A549 (cell line): ENCODE results near the gene TLK1. TPM values are rescaled to one million over a fixed set of nuclear protein-coding genes. Genes with fewer than 3 reads are reported as not detected.

ENCODE experiments used
- ATAC-seq, 2 experiments: fragments of 200-7000 bp in 1 of 2; fragments of >200 bp in 1 of 2; cut with Nextera tagmentation in 1 of 2; cut with Tn5 transposase in 1 of 2; 3 replicates each; pipeline versions ENCODE4 v1.8.0 to v1.9.1; 2018 to 2020; ENCODE audit warnings: mild to moderate bottlenecking in 1 of 2, moderate library complexity in 1 of 2
- CTCF ChIA-PET: fragments of 300-600 bp; sonication (Branson Sonifier 250); formaldehyde crosslinking; extraction: SDS; loops from one replicate; lab custom pipeline; 2021; ENCODE audit warnings: antibody characterized with exemption, inconsistent platforms; lab: Yijun Ruan, JAX
- POLR2A ChIA-PET: fragments of 350-600 bp; formaldehyde crosslinking; extraction: SDS; loops from one replicate; lab custom pipeline; 2021; ENCODE audit warnings: antibody characterized with exemption, inconsistent platforms; lab: Yijun Ruan, JAX
- DNase-seq, 2 experiments: peaks; one replicate each; pipeline versions ENCODE4 v3.0.0 to v3.0.0-alpha.2; 2011 to 2016; ENCODE audit warnings: low read depth in 1 of 2, low spot score in 1 of 2
- FAIRE-seq: peaks from 2 replicates; lab custom pipeline; 2011; peaks lifted over from hg19 to GRCh38; lab: Jason Lieb, UNC
- H3K27ac ChIP-seq, 2 experiments: fragments of >200 bp; sonication (Bioruptor Twin); formaldehyde crosslinking; 3 replicates each; pipeline ENCODE4 v1.5.1; 2016 to 2017
- H3K4me1 ChIP-seq: fragments of >200 bp; sonication (Bioruptor Twin); formaldehyde crosslinking; 3 replicates; pipeline ENCODE4 v1.6.1; 2016
- H3K4me2 ChIP-seq: fragments of >200 bp; sonication (Bioruptor Twin); formaldehyde crosslinking; 3 replicates; pipeline ENCODE4 v1.6.1; 2016
- H3K4me3 ChIP-seq: fragments of >200 bp; sonication (Bioruptor Twin); formaldehyde crosslinking; 3 replicates; pipeline ENCODE4 v1.5.1; 2016
- H3K9me3 ChIP-seq: fragments of >200 bp; sonication (Bioruptor Twin); formaldehyde crosslinking; 3 replicates; pipeline ENCODE4 v1.6.1; 2016
- BHLHE40 ChIP-seq: IDR thresholded peaks from 2 replicates; pipeline ENCODE4 v1.6.1; 2012; ENCODE audit warnings: low read depth, low read length, inconsistent platforms
- CHD4 ChIP-seq: fragments of 200-600 bp; sonication (generic); IDR thresholded peaks from 2 replicates; pipeline ENCODE4 v1.6.1; 2016; ENCODE audit warnings: antibody characterized with exemption, mild to moderate bottlenecking, borderline replicate concordance
- ESRRA ChIP-seq: fragments of 150-350 bp; IDR thresholded peaks from 2 replicates; pipeline ENCODE4 v1.6.1; 2014; ENCODE audit warnings: mild to moderate bottlenecking, low read length, borderline replicate concordance
- FOSB ChIP-seq: fragments of 250-450 bp; sonication (Bioruptor Pico); IDR thresholded peaks from 2 replicates; pipeline ENCODE4 v1.5.0; 2020; ENCODE audit warnings: mild to moderate bottlenecking, moderate library complexity
- GATA3 ChIP-seq: IDR thresholded peaks from 2 replicates; pipeline ENCODE4 v1.6.1; 2012; ENCODE audit warnings: borderline replicate concordance
- HDAC2 ChIP-seq: fragments of 200-600 bp; sonication (generic); IDR thresholded peaks from 2 replicates; pipeline ENCODE4 v1.6.1; 2016
- HOXA7 ChIP-seq: fragments of 250-450 bp; sonication (Bioruptor Pico); IDR thresholded peaks from 2 replicates; pipeline ENCODE4 v1.5.0; 2020; ENCODE audit warnings: mild to moderate bottlenecking, moderate library complexity
- KDM5A ChIP-seq: fragments of 200-600 bp; sonication (generic); IDR thresholded peaks from 2 replicates; pipeline ENCODE4 v1.6.1; 2016; ENCODE audit warnings: antibody characterized with exemption, mild to moderate bottlenecking
- NR3C1 ChIP-seq: fragments of >200 bp; sonication (Bioruptor Twin); formaldehyde crosslinking; IDR thresholded peaks from 3 replicates; pipeline ENCODE4 v1.6.1; 2017
- RAD21 ChIP-seq, 2 experiments: fragments of >200 bp in 1 of 2; sonication (Bioruptor Twin) in 1 of 2; formaldehyde crosslinking in 1 of 2; IDR thresholded peaks in 1 of 2; conservative IDR thresholded peaks in 1 of 2; 2 replicates in 1 of 2; 3 replicates in 1 of 2; pipeline ENCODE4 v1.6.1; 2012 to 2018; ENCODE audit warnings: inconsistent platforms in 1 of 2
- RFX5 ChIP-seq: fragments of 450-650 bp; IDR thresholded peaks from 2 replicates; pipeline ENCODE4 v1.7.1; 2014; ENCODE audit warnings: antibody characterized with exemption, mild to moderate bottlenecking, moderate library complexity
- RNF2 ChIP-seq: fragments of 200-600 bp; sonication (generic); IDR thresholded peaks from 2 replicates; pipeline ENCODE4 v1.6.1; 2016; ENCODE audit warnings: low read depth, mild to moderate bottlenecking, antibody characterized with exemption, moderate library complexity, borderline replicate concordance
- TFCP2L1 ChIP-seq: fragments of 250-450 bp; sonication (Bioruptor Pico); IDR thresholded peaks from 2 replicates; pipeline ENCODE4 v1.5.0; 2021; ENCODE audit warnings: mild to moderate bottlenecking
- ZC3H11A ChIP-seq: fragments of 450-650 bp; IDR thresholded peaks from 2 replicates; pipeline ENCODE4 v1.6.1; 2014; ENCODE audit warnings: antibody characterized with exemption, mild to moderate bottlenecking
- ZSCAN20 ChIP-seq: fragments of 250-450 bp; sonication (Bioruptor Pico); IDR thresholded peaks from 2 replicates; pipeline ENCODE4 v1.8.0; 2022; ENCODE audit warnings: mild to moderate bottlenecking, moderate library complexity
- WGBS: methylation state at CpG from one replicate; pipeline ENCODE4 v1.1.6; 2017; ENCODE audit errors: missing lambda C conversion rate; 5-methylcytosine and 5-hydroxymethylcytosine counted together
- polyA plus RNA-seq, 4 experiments: library from polyadenylated mRNA; depleted of rRNA in 3 of 4; stranded (reverse); fragments of >200 nt; fragmentation: RNase III in 1 of 4; extraction: RNeasy Plus Mini Kit Qiagen cat#74134 plus additional on column Dnase treatment in 1 of 4; gene quantifications; 2 replicates in 3 of 4; 3 replicates in 1 of 4; pipeline ENCODE4 v1.2.3, GENCODE V29; 2011 to 2017
- TF ChIP-seq, protein P1 (sequence below): fragments of 200-600 bp; sonication (generic); IDR thresholded peaks from 2 replicates; pipeline ENCODE4 v1.6.1; 2016; ENCODE audit warnings: antibody characterized with exemption, mild to moderate bottlenecking, moderate library complexity
- TF ChIP-seq, protein P2 (sequence below): fragments of 250-450 bp; sonication (Bioruptor Pico); IDR thresholded peaks from 2 replicates; pipeline ENCODE4 v1.5.0; 2020; ENCODE audit warnings: low read depth, mild to moderate bottlenecking, moderate library complexity
- TF ChIP-seq, protein P3 (sequence below): IDR thresholded peaks from 2 replicates; pipeline ENCODE4 v1.6.1; 2012; ENCODE audit warnings: low read depth, borderline replicate concordance
- TF ChIP-seq, protein P4 (sequence below): fragments of >200 bp; sonication (Bioruptor Twin); formaldehyde crosslinking; IDR thresholded peaks from 3 replicates; pipeline ENCODE4 v1.5.1; 2016
- TF ChIP-seq, protein P5 (sequence below): fragments of 250-450 bp; sonication (Bioruptor Pico); IDR thresholded peaks from 2 replicates; pipeline ENCODE4 v1.5.0; 2021; ENCODE audit warnings: mild to moderate bottlenecking, moderate library complexity, borderline replicate concordance

The TLK1 gene
- polyA plus RNA-seq, 2 of the 4 experiments (the other 2 are of a cell fraction), result 16.9 to 28.9 TPM

DNA sequence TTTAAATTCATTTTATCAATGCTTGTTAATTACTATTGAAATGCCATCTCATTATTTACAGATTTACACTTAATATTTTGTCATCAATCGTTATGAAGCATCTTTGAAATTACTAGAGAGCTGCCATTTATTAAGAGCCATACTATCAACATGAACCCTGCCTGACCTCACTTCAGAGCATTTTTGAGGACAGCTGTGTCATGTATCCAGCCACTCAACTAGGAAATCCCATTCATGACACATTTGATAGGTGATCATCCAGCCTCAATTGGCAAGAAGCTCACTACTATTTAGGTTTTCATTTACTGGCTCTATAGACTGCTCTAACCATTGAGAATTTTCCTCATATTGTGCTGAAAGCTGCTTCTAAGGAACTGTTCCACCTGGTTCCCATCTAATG is 40.6 kb upstream of the TLK1 start:
- H3K9me3 ChIP-seq, result no peaks in the 10 kb centered on the region
- no peak overlapping the region for H3K4me2 ChIP-seq
- FAIRE-seq, result no peak
- ChIA-PET POLR2A (no interaction called here), CTCF (no interaction called here)
- no peak overlapping the region for H3K4me3 ChIP-seq
- ATAC-seq, result no peak
- no peak for DNase-seq
- 88% methylated on average over 1 of the region's 1 CpG for WGBS
- H3K27ac ChIP-seq, result no peak overlapping the region
- no peaks in the 10 kb centered on the region for H3K4me1 ChIP-seq
- no peak for TF ChIP-seq HDAC2
- no peak for TF ChIP-seq KDM5A
- TF ChIP-seq ESRRA, result no peak
- TF ChIP-seq, protein P1, sequence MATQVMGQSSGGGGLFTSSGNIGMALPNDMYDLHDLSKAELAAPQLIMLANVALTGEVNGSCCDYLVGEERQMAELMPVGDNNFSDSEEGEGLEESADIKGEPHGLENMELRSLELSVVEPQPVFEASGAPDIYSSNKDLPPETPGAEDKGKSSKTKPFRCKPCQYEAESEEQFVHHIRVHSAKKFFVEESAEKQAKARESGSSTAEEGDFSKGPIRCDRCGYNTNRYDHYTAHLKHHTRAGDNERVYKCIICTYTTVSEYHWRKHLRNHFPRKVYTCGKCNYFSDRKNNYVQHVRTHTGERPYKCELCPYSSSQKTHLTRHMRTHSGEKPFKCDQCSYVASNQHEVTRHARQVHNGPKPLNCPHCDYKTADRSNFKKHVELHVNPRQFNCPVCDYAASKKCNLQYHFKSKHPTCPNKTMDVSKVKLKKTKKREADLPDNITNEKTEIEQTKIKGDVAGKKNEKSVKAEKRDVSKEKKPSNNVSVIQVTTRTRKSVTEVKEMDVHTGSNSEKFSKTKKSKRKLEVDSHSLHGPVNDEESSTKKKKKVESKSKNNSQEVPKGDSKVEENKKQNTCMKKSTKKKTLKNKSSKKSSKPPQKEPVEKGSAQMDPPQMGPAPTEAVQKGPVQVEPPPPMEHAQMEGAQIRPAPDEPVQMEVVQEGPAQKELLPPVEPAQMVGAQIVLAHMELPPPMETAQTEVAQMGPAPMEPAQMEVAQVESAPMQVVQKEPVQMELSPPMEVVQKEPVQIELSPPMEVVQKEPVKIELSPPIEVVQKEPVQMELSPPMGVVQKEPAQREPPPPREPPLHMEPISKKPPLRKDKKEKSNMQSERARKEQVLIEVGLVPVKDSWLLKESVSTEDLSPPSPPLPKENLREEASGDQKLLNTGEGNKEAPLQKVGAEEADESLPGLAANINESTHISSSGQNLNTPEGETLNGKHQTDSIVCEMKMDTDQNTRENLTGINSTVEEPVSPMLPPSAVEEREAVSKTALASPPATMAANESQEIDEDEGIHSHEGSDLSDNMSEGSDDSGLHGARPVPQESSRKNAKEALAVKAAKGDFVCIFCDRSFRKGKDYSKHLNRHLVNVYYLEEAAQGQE, result no peak
- TF ChIP-seq, all 56 proteins: peak for 0

DNA sequence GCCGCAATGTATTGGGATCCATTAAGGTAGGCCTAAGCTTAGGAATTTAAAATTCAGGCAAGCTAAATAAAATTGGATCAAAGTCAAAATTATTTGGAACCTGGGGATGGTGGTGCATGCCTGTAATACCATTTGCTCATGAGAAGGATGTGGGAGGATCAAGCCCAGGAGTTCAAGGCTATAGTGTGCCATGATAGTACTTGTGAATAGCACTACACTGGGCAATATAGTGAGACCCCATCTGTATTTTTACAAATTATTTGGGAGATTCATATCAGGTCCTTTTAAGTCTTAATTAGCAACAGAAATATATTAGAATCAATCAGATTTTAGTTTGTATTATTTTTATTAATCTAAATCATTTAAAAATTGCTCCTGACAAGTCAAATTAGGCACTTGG is 39.8 kb upstream of the TLK1 start:
- H3K9me3 ChIP-seq, result no peaks in the 10 kb centered on the region
- TF ChIP-seq GATA3, result no peak
- TF ChIP-seq, protein P2, sequence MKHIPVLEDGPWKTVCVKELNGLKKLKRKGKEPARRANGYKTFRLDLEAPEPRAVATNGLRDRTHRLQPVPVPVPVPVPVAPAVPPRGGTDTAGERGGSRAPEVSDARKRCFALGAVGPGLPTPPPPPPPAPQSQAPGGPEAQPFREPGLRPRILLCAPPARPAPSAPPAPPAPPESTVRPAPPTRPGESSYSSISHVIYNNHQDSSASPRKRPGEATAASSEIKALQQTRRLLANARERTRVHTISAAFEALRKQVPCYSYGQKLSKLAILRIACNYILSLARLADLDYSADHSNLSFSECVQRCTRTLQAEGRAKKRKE (CRISPR knock-in tag), result no peak
- TF ChIP-seq, protein P3, sequence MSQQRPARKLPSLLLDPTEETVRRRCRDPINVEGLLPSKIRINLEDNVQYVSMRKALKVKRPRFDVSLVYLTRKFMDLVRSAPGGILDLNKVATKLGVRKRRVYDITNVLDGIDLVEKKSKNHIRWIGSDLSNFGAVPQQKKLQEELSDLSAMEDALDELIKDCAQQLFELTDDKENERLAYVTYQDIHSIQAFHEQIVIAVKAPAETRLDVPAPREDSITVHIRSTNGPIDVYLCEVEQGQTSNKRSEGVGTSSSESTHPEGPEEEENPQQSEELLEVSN, result no peak
- no peak for TF ChIP-seq HOXA7 (CRISPR knock-in tag)
- no peak for TF ChIP-seq RFX5
- no peak for TF ChIP-seq RAD21 (conservative IDR thresholded peaks at IDR 0.05 in 1 of 2, IDR thresholded peaks at IDR 0.05 in 1 of 2)
- TF ChIP-seq TFCP2L1 (CRISPR knock-in tag), result no peak
- no peak for TF ChIP-seq ZSCAN20 (CRISPR knock-in tag)
- TF ChIP-seq NR3C1, result no peak
- TF ChIP-seq FOSB, result no peak
- TF ChIP-seq, protein P4, sequence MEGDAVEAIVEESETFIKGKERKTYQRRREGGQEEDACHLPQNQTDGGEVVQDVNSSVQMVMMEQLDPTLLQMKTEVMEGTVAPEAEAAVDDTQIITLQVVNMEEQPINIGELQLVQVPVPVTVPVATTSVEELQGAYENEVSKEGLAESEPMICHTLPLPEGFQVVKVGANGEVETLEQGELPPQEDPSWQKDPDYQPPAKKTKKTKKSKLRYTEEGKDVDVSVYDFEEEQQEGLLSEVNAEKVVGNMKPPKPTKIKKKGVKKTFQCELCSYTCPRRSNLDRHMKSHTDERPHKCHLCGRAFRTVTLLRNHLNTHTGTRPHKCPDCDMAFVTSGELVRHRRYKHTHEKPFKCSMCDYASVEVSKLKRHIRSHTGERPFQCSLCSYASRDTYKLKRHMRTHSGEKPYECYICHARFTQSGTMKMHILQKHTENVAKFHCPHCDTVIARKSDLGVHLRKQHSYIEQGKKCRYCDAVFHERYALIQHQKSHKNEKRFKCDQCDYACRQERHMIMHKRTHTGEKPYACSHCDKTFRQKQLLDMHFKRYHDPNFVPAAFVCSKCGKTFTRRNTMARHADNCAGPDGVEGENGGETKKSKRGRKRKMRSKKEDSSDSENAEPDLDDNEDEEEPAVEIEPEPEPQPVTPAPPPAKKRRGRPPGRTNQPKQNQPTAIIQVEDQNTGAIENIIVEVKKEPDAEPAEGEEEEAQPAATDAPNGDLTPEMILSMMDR, result no peak
- no peak for TF ChIP-seq BHLHE40
- no peak for TF ChIP-seq ZC3H11A
- TF ChIP-seq RNF2, result no peak
- no peak for TF ChIP-seq CHD4
- TF ChIP-seq, protein P5, sequence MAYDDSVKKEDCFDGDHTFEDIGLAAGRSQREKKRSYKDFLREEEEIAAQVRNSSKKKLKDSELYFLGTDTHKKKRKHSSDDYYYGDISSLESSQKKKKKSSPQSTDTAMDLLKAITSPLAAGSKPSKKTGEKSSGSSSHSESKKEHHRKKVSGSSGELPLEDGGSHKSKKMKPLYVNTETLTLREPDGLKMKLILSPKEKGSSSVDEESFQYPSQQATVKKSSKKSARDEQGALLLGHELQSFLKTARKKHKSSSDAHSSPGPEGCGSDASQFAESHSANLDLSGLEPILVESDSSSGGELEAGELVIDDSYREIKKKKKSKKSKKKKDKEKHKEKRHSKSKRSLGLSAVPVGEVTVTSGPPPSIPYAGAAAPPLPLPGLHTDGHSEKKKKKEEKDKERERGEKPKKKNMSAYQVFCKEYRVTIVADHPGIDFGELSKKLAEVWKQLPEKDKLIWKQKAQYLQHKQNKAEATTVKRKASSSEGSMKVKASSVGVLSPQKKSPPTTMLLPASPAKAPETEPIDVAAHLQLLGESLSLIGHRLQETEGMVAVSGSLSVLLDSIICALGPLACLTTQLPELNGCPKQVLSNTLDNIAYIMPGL (CRISPR knock-in tag), result no peak
- DNase-seq (no peak), FAIRE-seq (no peak), ATAC-seq (no peak)
- 88% methylated on average over 1 of the region's 1 CpG for WGBS
- ChIA-PET CTCF (no interaction called here), POLR2A (no interaction called here)
- no peak overlapping the region for H3K4me3 ChIP-seq
- H3K4me1 ChIP-seq, result no peaks in the 10 kb centered on the region
- no peak overlapping the region for H3K4me2 ChIP-seq
- H3K27ac ChIP-seq, result no peak overlapping the region
